NCI-H2171 treated with DMSO at 0.1 percent for 48 hours (cell line): ENCODE results near the gene TMEM131.
"Not testable (repeated sequence)": the region's sequence is repeated elsewhere in the genome, so short reads cannot be mapped to it uniquely, and the experiment has no call there.

Experiments
- DNase-seq: peaks from one replicate; lab custom pipeline; 2025; lab: John Stamatoyannopoulos, UW

Gene TMEM131

GRCh38 chr2:97956753-97957152, 39.0 kb downstream of the TMEM131 start:
- not testable (repeated sequence) for DNase-seq

DNA sequence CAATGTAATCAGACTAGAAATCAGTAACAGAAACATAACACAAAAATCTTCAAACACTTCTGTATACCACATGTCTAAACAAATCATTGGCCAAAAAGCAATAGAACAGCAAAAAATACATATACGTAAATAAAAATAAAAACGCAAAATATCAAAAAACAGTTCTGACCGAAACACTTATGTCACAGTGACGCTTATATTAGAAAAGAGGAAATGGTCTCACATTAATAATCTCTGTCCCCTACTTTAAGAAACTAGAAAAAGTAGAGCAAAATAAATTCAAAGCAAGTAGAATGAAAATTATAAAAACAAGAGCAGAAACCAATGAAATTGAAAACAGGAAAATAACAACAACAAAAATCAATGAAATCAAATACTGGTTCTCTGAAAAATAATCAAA, 41.9 kb downstream of the TMEM131 start:
- DNase-seq: no peak

- DNase-seq: no peak
Observed at GRCh38 chr2:97952357-97952756, 43.4 kb downstream of the TMEM131 start.

DNA sequence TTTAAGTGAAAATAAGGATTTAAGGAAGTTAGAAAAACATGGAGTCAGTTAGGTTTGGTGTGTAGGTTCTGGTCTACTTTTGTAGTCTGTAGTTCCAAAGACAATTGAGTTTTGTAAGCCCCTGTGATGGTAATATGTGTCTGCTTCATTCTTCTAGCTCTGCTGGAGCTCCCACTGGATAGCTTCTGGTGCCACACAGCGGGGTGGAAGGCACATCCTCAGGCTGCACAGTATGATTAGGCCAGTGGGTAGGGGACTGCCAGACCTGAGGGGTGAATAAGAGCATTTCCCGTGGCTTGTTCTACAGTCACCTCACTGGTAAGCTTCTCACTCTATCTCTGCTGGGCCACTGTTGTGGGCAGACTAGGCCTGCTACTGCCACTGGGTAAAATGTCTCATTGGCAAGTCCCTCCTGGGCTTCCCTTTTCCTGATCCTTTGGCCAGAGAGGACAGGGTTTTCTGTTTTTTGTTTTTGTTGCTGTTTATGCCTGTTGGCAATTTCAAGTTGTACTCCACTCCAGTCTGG, 44.5 kb downstream of the TMEM131 start:
- no peak for DNase-seq

DNA sequence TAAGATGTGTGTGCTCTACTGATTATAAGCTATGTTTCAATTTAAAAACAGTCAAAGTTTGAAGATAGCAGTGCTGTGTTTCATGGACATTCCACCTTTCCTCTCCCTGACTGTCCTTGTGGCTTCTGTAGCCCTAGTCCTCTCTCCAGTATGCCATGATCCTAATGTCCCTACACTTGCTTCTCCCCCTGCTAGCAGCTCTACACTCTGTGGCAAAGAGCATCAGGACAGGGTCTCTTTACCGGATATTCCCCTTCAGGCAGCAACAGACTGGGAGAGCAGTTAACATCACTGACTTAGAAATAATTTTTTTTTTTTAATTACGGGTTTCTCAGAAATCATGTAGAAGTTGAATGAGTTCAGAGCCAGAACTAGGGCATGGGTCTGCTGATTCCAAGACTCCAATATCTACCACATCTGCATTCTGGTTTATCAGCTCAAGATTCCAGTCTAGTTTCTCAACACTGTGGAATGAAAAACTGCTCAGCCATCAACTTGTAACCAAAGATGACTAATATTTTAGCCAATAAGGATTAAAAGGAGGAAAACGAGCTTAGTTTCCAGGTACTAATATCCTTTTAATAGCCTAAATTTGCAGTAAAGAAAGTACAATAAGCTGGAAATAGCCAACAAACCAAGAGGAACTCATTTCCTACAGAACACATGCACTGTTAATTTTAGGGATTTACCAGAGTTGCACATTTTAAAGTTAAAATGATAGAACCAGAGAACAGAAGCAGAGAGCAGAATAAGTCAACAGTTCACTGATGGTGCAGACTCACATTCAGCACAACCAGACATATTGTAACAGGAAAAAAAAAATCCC, 45.2 kb downstream of the TMEM131 start:
- DNase-seq: no peak

- DNase-seq: no peak
Observed at GRCh38 chr2:97948926-97949325, 46.8 kb downstream of the TMEM131 start.

GRCh38 chr2:97945791-97946190, 50.0 kb downstream of the TMEM131 start:
- no peak for DNase-seq

DNA sequence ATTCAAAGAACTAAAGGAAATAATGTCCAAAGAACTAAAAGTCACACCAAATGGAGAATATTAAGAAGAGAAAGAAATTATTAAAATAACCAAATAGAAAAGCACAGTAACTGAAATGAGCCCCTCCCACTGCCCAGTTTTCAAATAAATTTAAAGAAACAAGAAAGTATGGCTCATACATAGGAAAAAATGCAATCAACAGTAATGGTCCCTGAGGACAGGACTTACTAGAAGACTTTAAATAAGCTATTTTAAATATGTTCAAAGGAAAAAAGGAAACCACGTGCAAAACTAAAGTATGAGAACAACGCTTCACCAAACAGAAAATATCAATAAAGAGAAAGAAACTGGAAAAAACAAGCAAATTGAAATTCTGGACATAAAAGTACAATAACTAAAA, 58.9 kb downstream of the TMEM131 start:
- DNase-seq: no peak

DNA sequence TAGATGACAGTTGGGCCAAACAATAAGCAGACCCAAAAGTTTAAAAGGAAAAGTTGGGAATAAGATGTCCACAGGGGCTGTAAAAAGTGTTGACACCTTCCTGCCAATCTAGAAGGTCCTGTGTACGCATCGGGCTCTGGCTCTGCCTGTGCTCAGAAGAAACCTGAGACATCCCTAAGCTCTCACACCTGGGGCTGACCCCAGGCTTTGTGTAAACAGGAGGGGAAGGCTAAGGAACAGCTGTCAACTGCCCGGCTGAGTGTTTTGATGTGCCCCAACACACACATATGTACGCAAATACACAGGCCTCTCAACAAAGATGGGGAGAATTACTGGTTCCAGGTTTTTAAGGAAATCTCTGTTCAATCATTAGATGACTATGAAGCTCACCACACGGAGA, 59.5 kb downstream of the TMEM131 start:
- DNase-seq: peak; percentile 88

- peak; percentile 47 for DNase-seq
Observed at GRCh38 chr2:97935719-97936161, 60.0 kb downstream of the TMEM131 start.

DNA sequence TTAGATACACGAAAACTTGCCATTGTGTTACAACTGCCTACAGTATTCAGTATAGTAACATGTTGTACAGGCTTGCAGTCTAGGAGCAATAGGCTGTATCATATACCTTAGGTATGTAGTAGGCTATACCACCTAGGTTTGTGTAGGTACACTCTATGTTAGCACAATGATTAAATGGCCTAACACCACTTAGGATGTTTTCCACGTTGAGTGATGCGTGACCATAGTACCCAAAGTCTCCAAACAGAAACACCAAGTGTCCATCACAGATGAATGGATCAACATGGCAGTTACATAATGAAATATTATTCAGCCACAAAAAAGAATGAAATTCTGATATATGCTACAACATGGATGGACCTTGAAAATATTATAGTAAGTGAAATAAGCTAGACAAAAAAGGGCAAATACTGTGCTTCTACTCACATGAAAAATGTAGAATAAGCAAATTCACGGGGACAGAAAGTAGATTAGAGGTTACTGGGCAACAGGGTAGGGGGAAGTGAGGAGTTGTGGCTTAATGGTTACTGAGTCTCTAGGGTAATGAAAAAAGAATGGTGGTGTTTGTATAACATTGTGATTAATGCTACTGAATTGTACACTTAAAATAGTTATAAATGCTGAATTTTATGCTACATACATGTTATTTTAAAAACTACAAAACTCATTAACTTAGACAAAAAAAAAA, 62.6 kb downstream of the TMEM131 start:
- no peak for DNase-seq

- DNase-seq: no peak
Observed at GRCh38 chr2:97931858-97932225, 63.9 kb downstream of the TMEM131 start.

DNA sequence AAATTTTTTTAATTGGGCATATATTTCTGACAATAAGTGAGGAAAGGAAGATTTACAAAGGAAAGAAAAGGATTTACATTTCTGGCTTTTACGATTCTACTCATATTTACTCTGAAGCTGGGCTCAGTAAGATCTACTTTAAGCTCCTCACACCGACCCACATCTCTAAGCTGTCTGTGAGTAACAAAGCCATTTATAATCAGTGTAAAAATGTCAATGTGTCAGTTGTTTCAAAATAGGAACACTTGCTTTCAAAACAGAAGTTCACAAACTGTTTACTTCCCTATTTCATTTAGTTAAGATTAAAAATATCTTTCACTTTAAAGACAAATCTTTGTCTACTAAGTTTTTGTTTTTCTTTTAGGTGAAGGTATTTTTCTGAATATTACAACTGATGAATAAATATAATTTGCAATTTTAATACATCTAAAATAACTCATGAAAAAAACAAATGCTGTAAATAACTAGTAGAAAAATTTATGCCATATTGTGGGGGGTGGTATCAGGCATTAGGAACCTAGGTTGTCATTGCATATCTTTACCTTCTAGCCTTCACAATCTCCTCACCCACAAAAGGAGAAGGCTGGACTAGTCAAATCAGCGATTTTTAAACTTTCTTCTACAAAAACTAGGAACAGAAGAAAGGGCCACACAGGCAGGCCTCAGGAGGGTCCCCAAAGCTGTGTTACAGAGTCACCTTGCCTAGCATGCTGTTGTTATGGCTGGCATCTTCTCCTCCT, 64.5 kb downstream of the TMEM131 start:
- no peak for DNase-seq

GRCh38 chr2:97928591-97928990, 67.2 kb downstream of the TMEM131 start:
- DNase-seq: peak; percentile 92

DNA sequence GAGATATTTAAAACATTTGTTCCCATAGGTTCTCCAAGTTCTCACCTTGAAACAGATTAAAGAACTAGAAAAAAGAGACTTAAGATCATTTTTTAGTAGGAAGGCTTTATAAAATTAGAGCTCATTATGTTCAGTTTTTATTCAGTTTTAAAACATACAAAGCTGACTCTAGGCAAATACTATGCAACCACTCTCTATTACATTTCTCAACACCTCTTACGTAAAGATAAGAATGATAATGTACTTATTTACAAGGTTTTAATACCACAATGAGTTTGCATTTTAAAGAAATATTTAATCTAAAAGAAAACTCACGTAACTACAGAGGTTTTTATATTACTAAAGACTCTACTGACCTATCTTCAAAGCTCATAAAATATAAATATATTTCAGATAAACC, 68.8 kb downstream of the TMEM131 start:
- no peak for DNase-seq

DNA sequence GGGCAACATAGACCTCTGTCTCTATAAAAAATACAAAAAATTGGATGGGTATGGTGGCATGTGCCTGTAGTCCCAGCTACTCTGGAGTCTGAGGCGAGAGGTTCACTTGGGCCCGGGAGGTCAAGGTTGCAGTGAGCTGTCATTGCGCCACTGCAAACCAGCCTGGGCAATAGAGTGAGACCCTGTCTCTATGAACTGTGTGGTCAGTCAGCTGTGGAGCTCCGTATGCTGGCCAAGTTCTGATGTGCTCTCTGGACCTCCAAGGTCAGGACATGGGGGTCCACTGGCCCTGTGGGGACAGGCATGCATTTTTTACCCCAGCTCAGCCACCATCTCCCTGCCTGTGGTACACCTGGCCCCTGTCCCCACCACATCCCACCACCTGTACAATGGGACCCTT, 71.6 kb downstream of the TMEM131 start:
- no peak for DNase-seq

DNA sequence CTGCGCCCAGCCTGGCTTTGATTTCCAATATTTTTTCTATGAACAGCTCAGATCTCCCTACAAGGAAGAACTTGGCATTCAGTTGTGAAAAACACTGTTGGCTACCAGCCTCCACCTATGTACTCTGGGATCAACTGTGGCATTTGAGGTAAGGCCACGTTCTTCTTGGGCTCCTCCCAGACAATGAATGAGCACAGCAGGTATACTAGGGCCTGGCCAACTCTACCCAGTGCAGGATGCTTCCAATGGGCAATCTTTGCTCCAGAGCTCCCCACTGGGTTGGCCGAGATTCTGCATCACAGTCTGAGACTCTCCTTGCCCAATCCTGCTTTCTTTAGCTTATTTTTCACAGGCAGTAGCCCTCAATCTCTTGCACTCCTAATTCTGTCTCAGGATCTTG, 75.9 kb downstream of the TMEM131 start:
- DNase-seq: no peak

GRCh38 chr2:97918818-97919217, 76.9 kb downstream of the TMEM131 start:
- DNase-seq: no peak

DNA sequence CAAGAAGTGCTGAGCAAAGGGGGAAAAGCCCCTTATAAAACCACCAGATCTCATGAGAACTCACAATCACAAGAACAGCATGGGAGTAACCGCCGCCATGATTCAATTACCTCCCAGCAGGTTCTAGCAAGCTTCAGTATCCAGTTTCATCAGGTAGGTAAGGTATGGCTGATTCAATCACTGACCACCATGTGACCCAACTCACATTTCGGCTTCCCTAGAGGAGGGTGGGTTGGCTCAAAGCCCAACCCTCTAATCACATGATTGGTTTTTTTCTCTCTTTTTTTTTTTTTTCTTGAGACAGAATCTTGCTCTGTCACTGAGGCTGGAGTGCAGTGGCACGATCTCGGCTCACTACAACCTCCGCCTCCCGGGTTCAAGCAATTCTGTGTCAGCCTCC, 78.1 kb downstream of the TMEM131 start:
- peak; percentile 74 for DNase-seq

DNA sequence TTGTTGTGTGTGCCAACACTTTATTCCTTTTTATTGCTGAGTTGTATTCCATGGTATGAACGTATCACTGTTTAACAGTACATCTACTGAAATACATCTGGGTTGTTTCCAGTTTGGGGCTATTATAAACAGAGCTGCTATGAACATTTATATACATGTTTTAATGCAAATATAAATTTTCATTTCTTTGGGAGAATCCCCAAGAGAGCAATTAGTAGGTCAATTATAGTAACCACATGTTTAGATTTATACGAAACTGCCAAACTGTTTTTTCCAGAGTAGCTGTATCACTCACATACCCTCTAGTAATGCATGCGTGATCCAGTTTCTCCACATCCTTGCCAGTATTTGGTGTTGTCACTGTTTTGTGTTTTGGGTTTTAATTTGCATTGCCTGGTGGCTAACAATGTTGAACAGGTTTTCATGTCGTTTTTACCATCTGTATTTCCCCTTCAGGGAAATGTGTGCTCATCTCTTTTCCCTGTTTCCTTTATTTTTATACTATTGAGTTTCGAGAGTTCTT, 81.0 kb downstream of the TMEM131 start:
- peak; percentile 25 for DNase-seq

- no peak for DNase-seq
Observed at GRCh38 chr2:97913846-97914245, 81.9 kb downstream of the TMEM131 start.

GRCh38 chr2:97911922-97912575, 83.7 kb downstream of the TMEM131 start:
- no peak for DNase-seq
